ENCODE results near the gene ATP6V0A4.

ATP6V0A4 gene

DNA sequence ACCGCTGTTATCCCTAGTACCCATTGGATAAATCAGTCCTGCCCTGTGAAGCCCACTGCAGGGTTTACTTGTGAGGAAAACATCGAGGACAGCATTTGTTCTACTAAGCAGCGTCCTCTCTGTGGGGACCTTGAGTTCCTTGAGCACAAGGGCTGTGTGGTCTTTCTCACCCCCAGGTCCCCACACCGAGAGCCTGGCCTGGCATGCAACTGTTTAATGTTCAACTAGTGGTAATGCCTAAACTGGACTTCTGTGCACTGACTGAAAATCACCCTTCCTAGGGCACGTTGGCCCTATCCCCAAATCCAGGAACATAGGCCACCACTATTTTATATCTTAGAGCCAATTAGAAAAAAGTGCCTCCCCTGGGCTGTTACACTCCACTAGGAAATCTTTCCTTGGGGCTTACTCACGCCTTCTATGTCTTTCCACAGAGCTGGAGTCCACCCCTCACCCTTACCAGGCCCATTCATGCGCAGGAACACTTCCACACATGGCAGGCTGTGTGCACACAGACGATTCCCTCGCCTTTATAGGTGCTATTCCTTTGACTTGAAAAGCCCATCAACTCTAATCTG is 1.9 kb downstream of the ATP6V0A4 start:
- no peak overlapping the region for H3K4me3 ChIP-seq (ENCODE audit: low read depth, low read length)
- TF ChIP-seq, protein P1, sequence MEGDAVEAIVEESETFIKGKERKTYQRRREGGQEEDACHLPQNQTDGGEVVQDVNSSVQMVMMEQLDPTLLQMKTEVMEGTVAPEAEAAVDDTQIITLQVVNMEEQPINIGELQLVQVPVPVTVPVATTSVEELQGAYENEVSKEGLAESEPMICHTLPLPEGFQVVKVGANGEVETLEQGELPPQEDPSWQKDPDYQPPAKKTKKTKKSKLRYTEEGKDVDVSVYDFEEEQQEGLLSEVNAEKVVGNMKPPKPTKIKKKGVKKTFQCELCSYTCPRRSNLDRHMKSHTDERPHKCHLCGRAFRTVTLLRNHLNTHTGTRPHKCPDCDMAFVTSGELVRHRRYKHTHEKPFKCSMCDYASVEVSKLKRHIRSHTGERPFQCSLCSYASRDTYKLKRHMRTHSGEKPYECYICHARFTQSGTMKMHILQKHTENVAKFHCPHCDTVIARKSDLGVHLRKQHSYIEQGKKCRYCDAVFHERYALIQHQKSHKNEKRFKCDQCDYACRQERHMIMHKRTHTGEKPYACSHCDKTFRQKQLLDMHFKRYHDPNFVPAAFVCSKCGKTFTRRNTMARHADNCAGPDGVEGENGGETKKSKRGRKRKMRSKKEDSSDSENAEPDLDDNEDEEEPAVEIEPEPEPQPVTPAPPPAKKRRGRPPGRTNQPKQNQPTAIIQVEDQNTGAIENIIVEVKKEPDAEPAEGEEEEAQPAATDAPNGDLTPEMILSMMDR (IDR thresholded peaks at IDR 0.05; ENCODE audit: low read depth, low read length, missing control alignments): no peak

DNA sequence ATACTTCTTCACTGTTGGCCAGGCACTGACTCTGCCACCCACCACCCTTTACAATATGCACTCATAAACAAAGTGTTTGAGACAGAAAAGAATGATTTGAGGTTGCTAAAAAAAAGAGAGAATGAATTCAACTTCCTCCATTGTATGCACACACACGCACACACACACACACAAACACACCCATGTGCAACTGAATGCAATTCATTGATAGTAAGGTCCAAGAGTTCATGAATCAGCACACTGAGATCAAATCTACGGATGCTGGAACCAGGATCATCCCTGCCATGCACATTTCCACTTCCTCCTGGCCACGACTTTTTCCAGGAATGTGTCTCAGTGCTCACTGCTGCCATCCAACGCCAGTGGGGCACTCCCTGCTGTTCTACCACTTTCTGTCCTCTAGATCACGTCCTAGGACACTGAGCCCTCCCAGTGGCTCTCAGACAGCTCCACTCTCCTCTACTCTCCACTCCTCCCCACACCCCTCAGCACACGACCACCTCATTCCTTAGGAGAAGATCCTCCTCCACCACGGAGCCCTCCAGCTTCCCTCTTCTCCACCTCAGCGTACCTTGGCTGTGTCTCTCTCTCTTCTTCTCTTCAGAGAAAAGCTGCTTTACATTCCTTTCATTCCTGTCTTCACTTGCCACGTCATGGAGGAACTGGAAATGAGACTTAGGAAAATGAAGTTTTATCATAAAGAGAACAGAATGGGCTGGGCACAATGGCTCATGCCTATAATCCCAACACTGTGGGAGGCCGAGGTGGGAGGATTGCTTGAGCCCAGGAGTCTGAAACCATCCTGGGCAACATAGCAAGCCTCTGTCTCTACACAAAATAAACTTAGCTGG is 12.2 kb downstream of the ATP6V0A4 start:
- TF ChIP-seq, protein P1 (IDR thresholded peaks at IDR 0.05; ENCODE audit: low read depth, low read length, missing control alignments): no peak
- H3K4me3 ChIP-seq (ENCODE audit: low read depth, low read length): no peak overlapping the region
- DNase-seq (ENCODE audit: low read depth): no peak

More for the DNA sequence above, 1.9 kb downstream of the ATP6V0A4 start:
- DNase-seq (ENCODE audit: low read depth): no peak

- no peak for DNase-seq (ENCODE audit: low read depth)
- TF ChIP-seq, protein P1 (IDR thresholded peaks at IDR 0.05; ENCODE audit: low read depth, low read length, missing control alignments): no peak
Observed at GRCh38 chr7:138784692-138785091, 13.3 kb downstream of the ATP6V0A4 start.

GRCh38 chr7:138781004-138781403 is 17.0 kb downstream of the ATP6V0A4 start:
- H3K4me3 ChIP-seq (ENCODE audit: low read depth, low read length): no peak overlapping the region
- TF ChIP-seq, protein P1 (IDR thresholded peaks at IDR 0.05; ENCODE audit: low read depth, low read length, missing control alignments): no peak
- DNase-seq (ENCODE audit: low read depth): no peak

More at GRCh38 chr7:138784692-138785091, 13.3 kb downstream of the ATP6V0A4 start:
- no peak overlapping the region for H3K4me3 ChIP-seq (ENCODE audit: low read depth, low read length)

DNA sequence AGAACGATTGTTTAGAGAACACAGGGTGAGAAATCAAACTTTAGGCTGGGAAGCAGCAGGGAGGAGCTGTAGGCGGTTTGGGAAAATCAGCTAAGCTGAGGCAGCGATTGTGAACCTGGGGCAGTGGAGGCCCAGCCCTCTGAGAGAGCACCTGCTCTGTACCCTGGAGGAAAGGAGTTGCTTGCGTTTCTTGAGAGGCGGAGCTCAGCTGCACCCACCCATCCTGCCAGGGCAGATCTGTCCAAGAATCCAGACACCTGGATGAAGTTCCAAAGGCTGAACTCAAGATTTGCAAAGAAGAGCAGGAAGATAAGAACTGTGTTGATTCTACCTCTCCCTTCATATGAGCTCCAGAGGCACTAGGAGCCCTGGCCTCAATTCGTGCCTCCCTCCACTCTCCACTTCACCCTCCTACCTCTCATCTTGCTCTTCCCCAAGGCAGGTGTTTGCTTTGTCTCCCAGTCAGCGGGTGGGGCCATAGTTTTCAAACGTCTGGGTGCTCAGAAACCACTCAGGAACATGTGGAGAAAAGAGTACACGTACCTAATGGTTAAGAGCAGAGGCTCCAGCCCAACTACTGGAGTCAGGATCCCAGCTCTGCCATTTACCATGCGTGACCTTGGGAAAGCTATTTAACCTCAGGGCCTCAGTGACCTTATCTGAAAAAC is 21.7 kb downstream of the ATP6V0A4 start:
- no peak for DNase-seq (ENCODE audit: low read depth)
- no peak overlapping the region for H3K4me3 ChIP-seq (ENCODE audit: low read depth, low read length)
- TF ChIP-seq, protein P1 (IDR thresholded peaks at IDR 0.05; ENCODE audit: low read depth, low read length, missing control alignments): no peak

GRCh38 chr7:138773817-138774216 is 24.2 kb downstream of the ATP6V0A4 start:
- no peak for DNase-seq (ENCODE audit: low read depth)
- no peak overlapping the region for H3K4me3 ChIP-seq (ENCODE audit: low read depth, low read length)
- TF ChIP-seq, protein P1 (IDR thresholded peaks at IDR 0.05; ENCODE audit: low read depth, low read length, missing control alignments): no peak
